Mesenteric fat pad (tissue), 1 donor: ENCODE results near the gene APEX1. TPM values are rescaled to one million over a fixed set of nuclear protein-coding genes. Genes with fewer than 3 reads are reported as not detected.

Source experiments
- total RNA-seq: library from RNA; stranded (reverse); fragmentation: NEBNext Ultra II Directional; extraction: Animal tissue kit (Norgen Biotek cat#: 25700); gene quantifications from one replicate; pipeline ENCODE4 v1.2.1, GENCODE V29; 2021
- donor health status: DM: yes; HTN: yes; CAD: no.

Gene APEX1
- total RNA-seq, 1 donor from 2014 or later: 118 TPM

Other genes with a start within 250 kb of the APEX1 start
- gene OR11H6, start 231.5 kb upstream of the APEX1 start, total RNA-seq: not detected
- not detected for gene OR11H7, start 226.2 kb upstream of the APEX1 start, total RNA-seq
- gene OR11H4, start 215.9 kb upstream of the APEX1 start, total RNA-seq: not detected
- 11.1 TPM for gene TTC5, start 149.3 kb upstream of the APEX1 start, total RNA-seq
- gene CCNB1IP1, start 121.9 kb upstream of the APEX1 start, total RNA-seq: 22.1 TPM
- gene PARP2, start 111.6 kb upstream of the APEX1 start, total RNA-seq: 9.8 TPM
- gene TEP1, start 41.7 kb upstream of the APEX1 start, total RNA-seq: 37.1 TPM
- 0.35 TPM for gene KLHL33, start 19.1 kb upstream of the APEX1 start, total RNA-seq
- 23.3 TPM for gene OSGEP, start 414 bp upstream of the APEX1 start, total RNA-seq
- gene PIP4P1, start 6.2 kb downstream of the APEX1 start, total RNA-seq: 28.0 TPM
- 69.1 TPM for gene PNP, start 14.2 kb downstream of the APEX1 start, total RNA-seq
- gene RNASE10, start 50.3 kb downstream of the APEX1 start, total RNA-seq: not detected
- gene RNASE9, start 105.8 kb downstream of the APEX1 start, total RNA-seq: not detected
- gene RNASE11, start 132.8 kb downstream of the APEX1 start, total RNA-seq: not detected
- gene RNASE12, start 136.2 kb downstream of the APEX1 start, total RNA-seq: not detected
- gene OR6S1, start 186.5 kb downstream of the APEX1 start, total RNA-seq: not detected
- 67.0 TPM for gene RNASE4, start 229.3 kb downstream of the APEX1 start, total RNA-seq
- gene ANG, start 233.5 kb downstream of the APEX1 start, total RNA-seq: 38.9 TPM